ENCODE measurements around the gene IPMK.

The IPMK gene

GRCh38 chr10:58267713-58268453 lies at the start of gene IPMK:
TSS of gene IPMK (minus strand) at chr10:58267894. CDS start at chr10:58267611, 283 bp downstream.
- peak; percentile 97 for DNase-seq

GRCh38 chr10:58316874-58317273 lies 49.2 kb upstream of the IPMK start:
- no peak for DNase-seq

DNA sequence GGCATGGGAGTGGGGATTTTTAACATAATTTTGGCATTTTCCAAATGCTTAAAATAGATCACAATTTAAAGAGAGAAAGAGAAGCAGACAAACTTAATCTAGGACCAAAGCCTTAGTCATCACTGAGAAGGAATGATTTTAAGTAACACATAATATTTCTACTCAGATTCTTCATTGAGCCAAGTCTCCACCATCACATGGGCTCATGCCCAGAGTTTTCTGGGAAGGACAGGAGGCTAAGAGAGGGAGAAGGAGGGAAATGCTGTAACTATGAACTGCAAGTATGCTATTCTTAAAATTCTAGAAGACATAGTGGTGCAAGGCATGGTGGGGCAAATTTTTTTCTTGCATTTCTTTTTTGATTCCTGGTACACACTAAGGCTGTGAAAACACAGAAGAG lies 43.3 kb upstream of the IPMK start:
- no peak for DNase-seq

- no peak for DNase-seq
These were observed 40.0 kb upstream of the IPMK start for GRCh38 chr10:58307676-58308075.

GRCh38 chr10:58305821-58306220 lies 38.1 kb upstream of the IPMK start:
- DNase-seq: no peak

GRCh38 chr10:58304099-58304633 lies 36.5 kb upstream of the IPMK start:
- no peak for DNase-seq

DNA sequence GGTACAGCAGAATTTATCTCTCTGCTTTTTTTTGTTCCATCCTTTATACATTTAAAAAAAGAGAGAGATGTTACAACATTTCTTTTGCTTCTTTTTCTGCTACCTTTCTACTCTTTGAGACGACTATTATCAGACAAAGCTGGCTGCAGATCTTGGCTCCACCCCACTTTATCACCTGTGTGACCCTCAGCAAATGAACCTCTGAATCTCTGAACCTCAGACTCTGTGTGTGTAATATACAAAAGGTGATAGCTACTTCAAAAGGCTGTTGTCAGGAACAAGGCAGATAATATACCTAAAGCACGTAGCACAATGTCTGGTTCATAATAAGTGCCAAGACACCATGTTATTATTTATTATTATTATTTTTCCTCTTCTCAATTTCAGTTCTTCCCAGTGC lies 34.6 kb upstream of the IPMK start:
- no peak for DNase-seq

- no peak for DNase-seq
These were observed 33.0 kb upstream of the IPMK start for GRCh38 chr10:58300676-58301075.

GRCh38 chr10:58299580-58299979 lies 31.9 kb upstream of the IPMK start:
- peak; percentile 53 for DNase-seq

- no peak for DNase-seq
These were observed 26.3 kb upstream of the IPMK start for GRCh38 chr10:58293989-58294388.

DNA sequence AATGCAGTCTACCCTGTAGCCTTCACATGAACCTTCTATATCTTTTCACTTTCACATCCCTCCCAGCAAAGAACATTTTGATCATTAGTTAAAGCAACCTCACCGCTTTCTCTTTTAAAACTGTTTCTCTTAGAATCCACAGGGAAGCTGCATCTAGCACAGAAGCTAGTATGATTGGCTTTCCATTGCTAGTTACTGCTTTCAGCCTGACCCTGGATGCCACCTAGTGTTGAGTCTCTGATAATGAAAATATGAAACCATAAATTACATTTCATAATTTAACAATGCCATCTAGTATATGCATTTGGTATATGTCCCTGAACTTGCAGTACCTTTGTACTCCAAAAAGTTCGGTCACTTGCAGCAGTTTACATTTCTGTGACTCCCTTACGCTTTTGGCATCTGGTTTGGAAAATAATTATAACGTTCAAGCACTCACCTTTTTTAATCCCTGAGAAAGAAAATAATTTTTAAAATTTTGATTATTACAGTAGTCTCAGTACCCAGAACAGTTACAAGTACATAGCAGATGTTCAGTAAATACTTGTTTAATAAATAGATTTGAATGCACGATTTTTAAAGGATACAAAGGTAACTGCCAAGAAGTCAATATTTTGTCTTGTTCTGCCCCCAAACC lies 24.0 kb upstream of the IPMK start:
- peak; percentile 61 for DNase-seq

GRCh38 chr10:58282615-58283014 lies 14.9 kb upstream of the IPMK start:
- DNase-seq: peak; percentile 46

- DNase-seq: no peak
These were observed 13.5 kb upstream of the IPMK start for GRCh38 chr10:58281092-58281752.

DNA sequence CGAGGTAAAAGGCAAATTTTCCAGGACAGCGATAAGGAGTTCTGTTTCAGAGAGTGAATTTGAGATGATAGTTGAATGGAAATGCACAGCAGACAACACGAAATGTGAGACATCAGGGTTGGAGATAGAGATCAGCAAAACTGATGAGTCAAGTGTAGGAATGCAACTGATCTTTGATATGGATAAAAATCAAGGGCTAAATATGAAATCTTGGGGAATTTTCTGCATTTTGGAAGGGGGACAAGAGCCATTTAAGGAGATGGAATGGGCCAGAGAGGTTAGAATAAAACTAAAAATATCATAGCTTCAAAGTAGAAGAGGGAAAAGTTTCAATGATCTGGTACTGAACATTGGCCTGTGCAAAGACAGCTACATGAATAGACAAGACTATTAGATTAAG lies 12.8 kb upstream of the IPMK start:
- no peak for DNase-seq

- no peak for DNase-seq
These were observed 11.2 kb upstream of the IPMK start for GRCh38 chr10:58278962-58279307.

DNA sequence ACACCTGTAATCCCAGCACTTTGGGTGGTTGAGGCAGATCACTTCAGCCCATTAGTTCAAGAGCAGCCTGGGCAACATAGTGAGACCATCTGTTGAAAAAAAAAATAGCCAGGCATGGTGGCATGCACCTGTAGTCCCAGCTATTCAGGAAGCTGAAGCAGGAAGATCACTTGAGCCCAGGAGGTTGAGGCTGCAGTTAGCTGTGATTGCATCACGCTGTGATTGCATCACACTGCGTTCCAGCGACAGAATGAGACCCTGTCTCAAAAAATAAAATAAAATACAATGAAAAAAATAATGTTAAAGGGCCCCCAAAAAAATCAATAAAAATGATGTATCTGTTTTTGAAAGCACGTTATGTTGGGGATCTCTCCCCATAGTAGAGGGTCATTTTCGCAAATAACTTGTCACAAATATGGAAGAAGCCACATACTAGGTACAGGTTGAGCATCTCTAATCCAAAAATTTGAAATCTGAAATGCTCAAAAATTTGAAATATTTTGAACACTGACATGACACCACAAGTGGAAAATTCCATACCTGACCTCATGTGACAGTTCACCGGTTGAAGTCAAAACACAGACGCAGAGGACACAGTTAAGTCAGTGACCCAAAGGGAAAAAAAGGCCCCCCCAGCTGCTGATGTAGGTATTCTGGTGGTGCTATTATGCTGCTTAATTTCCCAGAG lies 10.7 kb upstream of the IPMK start:
- no peak for DNase-seq

DNA sequence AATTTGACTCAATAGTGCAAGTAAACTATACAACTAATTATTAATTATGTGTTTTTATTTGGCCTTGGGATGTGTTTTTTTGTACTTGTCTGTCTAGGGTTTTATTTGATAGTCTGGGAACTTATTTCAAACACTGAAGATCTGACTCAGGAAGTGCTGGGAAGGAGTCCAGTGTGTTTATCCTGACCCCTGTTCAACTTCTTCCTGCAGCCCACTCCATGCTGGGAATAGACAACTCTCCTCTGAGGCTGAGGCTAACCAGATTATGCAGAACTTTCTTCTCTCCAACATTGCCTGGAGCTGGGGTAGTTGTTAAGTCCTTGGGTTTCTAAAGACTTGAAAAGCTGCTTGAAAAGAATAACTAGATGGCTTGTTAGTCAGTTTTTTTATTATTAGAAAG lies 8.2 kb upstream of the IPMK start:
- DNase-seq: no peak

- DNase-seq: no peak
These were observed 7.6 kb upstream of the IPMK start for GRCh38 chr10:58275261-58275660.

GRCh38 chr10:58269782-58270290 lies 2.1 kb upstream of the IPMK start:
- DNase-seq: peak; percentile 9

DNA sequence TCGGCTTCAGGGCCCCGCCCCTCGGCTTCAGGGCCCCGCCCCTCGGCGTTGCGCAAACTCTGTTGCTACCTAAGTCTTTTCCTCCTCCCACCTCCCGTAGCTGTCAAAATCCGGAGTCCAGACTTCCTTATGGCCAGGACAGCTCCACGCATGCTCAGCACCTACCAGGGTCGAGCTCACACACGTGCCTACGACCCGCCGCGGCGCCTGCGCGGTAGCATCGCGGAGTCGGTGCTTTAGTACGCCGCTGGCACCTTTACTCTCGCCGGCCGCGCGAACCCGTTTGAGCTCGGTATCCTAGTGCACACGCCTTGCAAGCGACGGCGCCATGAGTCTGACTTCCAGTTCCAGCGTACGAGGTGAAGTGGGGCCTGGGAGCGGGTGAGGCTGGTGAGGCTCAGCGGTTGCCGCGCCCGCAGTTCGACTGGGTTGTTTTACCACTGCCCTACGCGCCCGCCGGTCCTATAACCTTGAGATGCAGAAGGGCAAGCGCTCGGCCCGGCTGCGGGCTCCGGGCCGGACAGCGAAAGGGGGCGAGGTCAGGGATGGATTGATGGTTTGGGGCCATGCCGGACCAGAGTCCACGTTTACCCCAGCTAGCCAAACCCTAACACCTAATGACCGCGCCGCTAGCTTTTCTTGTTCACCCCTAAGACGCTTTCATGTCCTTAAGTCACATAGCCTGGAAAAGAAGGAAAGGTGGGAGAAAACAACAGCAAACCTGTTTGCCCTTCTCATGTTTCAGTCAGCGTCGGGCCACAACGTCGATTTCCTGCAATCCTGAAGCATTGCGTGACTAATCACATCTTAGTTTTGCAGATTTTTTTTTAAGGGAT lies 1.5 kb upstream of the IPMK start, which contains the start of gene CISD1:
TSS of gene CISD1 (plus strand) at position 217 of the 836 bp plus-strand sequence. CDS start at position 329, 112 bp downstream.
- DNase-seq: peak; percentile 97

DNA sequence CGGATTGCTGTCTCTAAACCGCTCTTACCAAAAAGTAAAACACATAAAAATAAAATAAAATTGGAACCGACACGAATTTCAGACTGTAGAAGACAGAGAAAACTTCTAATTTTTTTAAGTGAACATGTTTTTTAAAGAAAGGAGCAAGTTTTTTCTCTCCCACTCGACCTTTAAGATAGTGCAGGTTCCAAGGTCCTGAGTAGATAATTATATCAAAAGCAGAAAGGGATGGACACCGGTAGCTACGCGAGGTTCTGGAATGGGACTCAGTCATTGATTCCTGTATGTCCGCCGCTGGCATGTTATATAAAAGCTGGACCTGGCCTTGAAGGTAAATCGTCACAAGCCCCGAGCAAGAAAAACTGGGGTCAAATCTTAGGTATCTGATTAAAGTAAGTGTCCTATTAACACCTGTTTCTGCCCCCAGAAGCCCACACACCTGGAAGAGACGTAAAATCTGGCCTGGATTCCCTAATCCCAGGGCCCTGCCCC lies 806 bp upstream of the IPMK start:
- no peak for DNase-seq
